GM21526 (cell line): ENCODE measurements around the gene GLP2R.
"Not testable (repeated sequence)": the region's sequence is repeated elsewhere in the genome, so short reads cannot be mapped to it uniquely, and the experiment has no call there.

Experiments used
- ATAC-seq: cut with Tn5 transposase; IDR thresholded peaks from one replicate; pipeline ENCODE4 v1.9.1; 2021; ENCODE audit warnings: moderate library complexity; ENCODE audit not compliant: unreplicated experiment, low FRiP score

GLP2R gene

DNA sequence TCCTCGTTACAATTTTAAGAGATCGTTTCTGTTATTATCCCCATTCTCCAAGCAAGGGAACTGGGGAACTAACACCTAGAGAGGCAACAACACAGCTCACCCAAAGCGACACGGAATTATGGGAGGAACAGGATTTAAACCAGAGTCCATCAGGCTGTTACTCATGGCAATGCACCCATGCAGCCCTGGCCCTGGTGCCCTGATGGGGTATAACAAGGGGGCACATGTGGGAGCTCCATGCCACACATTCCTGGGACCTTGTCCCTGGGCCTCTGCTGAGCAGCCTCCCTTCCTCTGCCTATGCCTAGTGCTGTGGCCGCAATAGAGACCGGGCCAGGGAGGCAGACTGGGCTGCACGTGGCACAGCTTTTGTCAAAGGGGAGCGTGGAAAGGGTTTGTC is 92.6 kb downstream of the GLP2R start:
- no peak for ATAC-seq

DNA sequence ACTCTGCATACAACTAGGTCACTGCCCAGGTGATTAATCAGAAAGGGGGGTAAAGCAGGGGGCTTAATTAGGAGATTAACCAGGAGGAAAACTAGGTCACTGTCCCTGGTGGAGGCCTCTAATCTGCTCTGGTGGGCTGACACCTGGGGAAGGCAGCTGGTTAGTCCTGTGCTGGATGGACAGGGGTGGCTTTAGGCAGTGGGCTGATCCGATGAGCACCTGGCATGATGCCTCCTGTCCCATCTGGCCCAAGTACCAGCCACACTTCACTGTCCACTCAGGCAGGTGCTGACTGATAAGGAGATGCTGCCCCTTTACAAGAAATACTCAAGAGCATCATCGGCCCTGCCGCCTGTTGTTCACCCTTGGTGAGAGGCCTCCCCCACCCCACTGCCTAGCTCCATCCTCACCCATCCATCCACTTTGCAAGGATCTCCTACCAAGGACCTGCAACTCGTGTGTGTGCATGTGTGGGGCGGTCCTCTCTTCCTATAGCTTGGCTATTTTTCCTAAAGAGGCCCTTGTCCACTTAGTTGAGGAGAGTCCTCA is 93.2 kb downstream of the GLP2R start:
- no peak for ATAC-seq

DNA sequence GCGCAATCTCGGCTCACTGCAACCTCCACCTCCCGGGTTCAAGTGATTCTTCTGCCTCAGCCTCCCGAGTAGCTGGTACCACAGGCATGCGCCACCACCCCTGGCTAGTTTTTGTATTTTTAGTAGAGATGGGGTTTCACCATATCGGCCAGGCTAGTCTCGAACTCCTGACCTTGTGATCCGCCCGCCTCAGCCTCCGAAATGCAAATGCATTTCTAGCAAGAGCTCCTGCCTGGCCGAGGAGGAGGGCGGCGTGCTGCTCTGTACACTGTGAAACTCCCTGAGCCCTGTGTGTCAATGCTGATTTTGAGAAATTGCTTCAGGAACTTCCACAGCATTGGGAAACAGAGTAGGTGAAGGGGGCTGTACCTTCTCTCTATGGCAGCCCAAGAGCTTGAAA is 95.5 kb downstream of the GLP2R start:
- not testable (repeated sequence) for ATAC-seq

DNA sequence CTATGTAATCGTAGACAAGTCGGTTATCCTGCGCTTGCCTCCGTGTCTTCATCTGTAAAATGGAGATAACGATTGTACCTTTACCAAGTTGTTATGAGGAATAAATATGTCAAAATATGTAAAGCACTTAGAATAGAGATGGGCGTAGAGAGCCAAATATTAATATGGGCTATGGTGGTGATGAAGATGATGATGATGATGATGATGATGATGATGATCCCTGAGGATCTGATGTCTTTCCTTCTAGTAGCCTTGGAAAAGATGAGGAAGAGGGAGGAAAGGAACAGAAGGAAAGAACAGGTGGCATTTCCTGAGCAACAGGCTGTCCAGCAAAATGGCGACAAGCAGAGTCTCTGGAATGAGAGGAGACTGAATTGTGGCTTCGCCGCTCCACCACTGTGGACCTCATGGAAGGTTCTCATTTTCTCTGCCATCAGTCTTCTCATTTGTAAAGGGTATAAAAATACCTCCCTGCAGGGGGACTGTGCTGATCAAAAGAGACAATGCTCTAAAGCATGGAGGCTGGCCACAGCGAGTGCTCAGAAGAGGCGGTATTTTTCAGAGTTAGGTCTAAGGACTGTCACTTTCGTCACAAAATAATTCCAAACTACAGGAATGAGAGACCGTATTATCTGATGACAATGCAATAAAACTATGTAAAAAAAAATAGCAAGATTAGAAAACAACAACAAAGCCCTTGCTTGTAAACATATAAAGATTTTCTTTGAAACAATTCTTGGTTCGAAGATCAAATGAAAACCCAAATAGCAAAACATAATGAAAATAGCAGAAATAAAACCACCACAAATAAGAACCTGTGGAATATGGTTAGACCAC is 96.5 kb downstream of the GLP2R start:
- no peak for ATAC-seq

DNA sequence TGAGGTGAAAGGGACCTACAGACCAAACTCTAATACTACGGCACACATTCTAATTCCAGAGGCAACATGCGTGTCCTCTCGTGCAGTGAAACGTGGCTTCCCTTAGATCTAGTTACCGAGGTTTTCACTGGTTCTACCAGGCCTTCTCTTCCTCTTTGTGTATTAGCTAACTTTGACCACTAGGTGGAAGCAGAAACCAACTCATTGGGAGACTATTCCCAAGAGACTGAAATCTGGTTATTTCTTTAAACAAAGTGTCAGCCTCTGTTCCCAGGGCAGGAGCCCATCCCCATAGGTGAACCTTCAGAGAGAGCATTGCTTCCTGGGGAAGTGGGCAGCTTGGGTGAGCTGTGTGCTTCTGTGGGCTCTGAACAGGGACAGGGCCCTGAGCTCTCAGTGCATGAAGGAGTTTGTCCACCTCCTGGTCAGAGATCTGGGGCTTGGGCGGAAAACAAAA is 99.0 kb downstream of the GLP2R start:
- peak; percentile 55 for ATAC-seq

DNA sequence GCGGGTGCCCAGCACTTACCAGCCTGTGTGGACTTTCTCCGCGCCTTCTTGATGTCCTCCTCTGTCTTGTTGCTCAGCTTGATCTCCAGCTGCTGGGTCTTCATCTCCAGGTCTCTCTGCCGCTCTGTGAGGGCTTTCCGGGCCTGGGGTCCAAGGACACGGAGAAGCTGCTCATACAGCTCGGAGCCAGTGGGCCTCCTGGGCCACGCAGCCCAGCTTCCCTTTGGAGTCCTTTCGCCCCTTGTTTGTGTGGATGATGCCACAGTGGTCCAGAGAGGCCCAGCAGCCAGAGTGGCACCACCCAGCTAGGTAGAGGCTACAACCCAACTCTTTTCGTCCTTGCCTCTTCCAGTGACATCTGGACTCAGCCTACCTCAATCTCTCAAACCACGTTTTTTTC is 99.7 kb downstream of the GLP2R start:
- ATAC-seq, result no peak

DNA sequence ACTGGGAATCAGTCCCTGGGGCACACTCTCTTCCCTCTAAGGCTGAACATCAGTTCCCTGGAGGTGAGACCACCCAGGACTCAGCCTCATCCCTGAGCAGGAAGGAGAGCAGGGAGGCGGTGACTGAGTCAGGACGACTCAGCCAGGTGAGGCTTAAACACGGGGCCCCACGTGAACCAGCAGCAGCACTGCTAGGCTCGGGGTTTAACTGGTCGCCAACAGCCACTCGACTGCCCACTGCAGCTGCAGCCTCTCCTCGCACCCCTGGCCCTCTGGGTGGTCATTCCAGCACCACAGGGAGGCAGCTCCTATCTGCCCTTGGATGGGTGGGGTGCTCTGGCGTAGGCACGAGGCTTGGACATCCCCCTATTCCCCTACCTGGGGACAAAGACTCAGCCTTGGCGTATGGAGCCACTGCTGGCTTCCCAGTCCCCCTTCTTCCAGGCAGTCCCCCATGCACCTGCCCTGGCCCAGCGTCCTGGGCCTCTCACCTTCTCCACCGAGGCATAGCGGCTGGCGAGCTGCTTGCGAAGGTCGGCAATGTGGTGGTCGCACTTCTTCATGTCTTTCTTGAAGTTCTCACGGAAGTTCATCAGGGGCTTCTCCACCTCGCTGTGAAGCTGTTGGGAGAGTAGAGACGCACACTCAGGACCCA is 100.6 kb downstream of the GLP2R start:
- no peak for ATAC-seq

DNA sequence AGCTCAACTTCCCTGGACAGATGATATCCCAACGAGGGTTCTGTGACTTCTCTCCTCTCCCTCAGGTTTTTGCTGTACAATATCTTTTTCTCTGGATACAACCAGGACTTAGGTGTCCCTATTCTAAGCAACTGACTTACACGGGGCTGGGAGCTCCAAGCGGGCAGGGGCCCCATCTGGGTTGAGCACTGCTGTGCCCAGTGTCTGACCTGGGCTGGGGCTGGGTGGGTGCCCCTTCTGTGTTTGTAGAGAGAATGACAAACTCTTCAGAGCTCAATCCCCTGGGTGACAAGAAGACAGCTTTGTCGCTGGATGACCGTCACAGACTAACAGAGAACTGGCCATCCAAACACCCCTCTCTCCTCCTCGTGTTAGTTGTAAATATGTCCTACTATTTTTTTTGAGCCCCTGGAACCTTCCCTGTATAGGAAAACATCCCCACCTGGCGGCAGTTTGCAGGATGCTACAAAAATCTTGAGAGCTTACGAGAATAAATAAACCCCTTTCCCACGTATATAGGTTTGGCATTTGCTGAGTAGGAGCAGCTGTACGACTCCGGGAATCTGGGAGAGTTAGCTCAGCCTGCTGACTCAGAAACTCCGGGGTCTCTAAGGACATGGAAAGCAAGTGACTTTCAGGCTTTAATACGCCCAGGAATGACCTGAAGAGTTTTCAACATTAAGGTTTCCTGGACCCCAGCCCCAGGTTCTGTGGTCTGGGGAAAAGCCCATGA is 103.0 kb downstream of the GLP2R start:
- ATAC-seq, result no peak

DNA sequence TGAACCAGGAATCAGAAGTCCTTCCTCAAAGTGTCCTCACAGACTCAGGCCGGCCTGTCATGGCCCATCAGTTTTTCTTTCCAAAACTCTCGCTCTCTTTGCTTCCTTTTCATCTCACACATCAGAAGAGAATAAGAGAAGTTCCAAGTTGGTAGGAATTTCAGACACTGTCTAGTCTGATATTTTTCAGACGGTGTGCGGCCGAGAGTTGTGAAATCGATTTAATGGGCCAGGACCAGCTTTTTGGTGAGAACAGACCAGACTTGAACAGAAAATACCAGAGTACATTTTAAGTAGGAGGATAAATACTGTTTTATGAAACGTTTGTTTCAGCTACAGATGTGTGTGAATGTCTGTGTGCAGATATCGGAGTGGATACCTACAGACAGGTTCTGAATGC is 104.1 kb downstream of the GLP2R start:
- ATAC-seq, result no peak

DNA sequence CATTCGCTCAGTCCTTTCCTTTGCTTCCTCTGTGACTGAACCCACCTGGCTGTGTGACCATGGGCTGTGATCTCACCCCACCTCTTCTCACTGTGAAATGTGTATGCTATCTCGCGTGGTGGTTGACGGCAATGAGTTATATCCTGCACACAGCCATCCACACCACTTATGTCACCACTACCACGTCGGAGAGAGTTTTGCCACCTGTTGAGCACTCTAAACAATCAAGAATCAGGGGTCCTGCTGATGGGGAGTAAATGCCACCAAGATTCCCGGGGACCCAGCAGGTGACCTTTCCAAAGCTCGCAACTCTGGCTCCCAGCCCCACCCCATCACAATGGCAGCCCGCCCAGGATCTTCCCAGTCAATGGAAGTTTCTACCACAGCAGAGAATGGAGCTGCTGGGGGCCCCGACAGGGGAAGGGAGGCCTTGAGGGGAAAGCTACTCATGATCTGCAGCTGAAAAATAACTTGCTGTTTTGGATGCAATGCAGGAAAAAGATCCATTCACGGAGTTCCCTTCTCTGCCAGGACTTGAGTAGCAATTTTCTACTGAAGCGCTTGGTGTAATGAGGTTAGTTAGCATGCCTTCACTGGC is 105.5 kb downstream of the GLP2R start:
- no peak for ATAC-seq

DNA sequence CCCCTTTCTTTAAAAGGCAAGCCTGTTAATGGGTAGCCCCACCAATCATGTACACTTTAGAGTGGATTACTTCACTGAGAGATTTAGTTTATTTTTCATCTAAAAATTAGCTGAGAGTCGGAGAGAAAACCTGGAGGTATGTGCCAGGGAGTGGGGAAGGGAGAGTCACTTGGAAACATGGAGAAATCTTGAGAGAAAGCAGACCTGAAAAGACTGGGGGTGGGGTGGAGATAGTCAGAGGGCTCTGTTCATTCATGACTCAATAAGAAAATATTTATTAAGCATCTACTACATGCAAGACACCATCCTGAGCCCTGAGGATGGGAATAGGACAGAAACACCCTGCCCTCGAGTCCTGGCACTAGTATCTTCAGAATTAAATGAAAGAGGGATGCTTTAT is 106.8 kb downstream of the GLP2R start:
- no peak for ATAC-seq

DNA sequence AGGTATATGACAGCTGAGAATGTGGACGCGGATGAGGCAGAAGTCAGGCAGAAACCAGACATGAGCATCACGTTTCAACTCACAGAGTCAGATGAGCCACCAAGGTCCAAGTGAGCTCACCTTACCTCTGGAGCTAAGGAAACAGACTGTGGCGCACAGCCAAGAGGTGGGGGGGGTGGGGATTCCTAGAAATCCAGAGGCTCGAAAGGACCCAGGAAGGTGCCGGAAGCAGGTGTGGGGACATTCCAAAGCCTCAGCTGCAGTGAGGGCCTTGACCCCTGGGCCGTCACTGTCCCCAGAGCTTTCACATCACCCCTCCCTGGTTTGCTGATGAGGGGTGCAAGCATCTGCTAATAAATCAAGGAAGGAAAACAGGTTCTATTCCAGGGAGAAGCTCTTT is 108.6 kb downstream of the GLP2R start:
- no peak for ATAC-seq

DNA sequence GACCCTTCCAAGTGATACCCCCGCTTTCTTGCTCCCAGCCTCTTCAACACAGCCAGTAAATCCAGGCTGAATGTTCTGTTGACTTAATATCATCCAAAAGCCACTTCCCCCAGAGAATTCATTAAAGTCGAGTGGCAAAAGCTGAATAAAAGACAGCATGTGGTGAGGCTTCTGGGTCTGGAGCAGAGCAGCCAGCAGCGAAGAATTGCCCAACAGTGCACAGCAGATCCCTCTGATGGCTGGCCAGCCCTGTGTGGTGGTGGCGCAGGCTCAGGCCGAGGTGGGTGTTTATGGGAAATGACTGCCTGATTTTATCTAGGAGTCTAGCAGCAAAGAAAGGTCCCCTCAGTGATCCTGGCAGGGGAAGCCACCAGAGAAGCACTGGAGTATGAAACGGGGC is 109.7 kb downstream of the GLP2R start:
- no peak for ATAC-seq

DNA sequence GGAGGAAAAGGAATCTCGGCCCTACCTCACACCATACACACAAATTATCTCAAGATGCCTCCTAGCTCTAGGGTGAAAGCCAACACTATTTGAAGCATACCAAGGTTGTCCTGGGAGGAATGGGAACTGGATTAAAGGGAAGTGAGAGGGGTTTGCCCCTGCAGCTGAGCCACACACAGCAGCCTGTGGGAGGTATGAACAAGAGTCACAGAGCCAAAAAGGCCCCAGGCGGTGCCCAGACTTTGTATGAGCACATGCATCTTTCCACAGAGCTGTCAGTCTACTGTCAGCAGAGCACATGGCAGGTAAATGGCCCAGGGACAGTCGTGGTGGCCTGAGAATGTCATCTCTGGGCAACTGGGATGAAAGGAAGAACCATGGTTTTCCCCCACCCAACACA is 110.4 kb downstream of the GLP2R start:
- ATAC-seq, result no peak

DNA sequence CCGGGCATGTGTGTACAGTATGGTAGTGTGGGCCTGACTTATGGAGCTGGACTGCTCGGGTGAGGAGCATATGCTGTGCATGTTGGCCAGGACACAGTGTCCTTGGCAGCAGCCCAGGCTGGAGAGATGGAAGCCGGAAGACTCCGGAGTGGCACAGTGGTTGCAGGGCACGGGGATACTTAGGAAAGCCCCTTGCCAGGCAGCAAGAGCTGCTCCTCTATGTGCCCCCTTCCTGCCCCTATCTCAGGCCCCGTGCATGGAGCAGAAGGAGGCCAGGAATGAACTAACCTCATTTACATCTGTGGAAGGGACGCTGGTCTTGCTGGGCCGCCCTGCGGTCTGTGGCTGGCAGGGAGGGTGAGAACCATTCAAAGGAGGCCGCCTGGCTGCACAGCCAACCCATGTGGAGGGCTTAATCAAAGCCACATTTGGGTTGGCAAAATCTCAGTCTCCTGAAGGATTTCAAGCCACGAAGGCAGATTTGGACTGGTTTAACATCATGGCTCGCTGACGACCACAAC is 111.6 kb downstream of the GLP2R start:
- ATAC-seq, result no peak

DNA sequence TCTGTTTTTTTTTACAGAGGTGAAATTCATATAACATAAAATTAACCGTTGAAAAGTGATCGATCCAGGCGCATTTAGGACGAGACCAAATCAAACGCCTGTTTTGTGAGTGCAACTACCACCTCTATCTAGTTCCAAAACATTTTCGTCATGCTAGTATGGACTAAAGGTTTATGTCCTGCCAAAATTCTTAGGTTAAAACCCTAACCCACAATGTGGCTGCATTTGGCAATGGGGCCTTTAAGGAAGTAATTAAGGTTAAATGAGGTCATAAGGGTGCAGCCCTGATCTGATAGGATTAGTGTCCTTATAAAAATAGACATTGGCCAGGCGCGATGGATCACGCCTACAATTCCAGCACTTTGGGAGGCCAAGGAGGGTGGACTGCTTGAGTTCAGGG is 112.2 kb downstream of the GLP2R start:
- ATAC-seq, result no peak

DNA sequence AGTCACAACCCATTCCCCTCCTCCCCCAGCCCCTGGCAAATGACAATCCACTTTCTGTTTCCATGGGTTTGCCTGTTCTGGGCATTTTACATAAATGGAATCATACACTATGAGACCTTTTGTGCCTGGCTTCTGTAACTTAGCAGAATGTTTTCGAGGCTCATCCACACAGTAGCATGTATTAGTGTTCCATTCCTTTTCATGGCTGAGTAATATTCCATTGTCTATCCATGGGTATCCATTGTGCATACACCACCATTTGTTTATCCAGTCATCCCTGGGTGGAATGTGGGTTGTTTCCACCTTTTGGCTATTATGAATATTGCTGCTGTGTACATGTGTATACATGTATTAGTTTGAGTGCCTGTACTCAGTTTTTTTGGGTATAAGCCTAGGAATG is 113.0 kb downstream of the GLP2R start:
- ATAC-seq, result no peak

DNA sequence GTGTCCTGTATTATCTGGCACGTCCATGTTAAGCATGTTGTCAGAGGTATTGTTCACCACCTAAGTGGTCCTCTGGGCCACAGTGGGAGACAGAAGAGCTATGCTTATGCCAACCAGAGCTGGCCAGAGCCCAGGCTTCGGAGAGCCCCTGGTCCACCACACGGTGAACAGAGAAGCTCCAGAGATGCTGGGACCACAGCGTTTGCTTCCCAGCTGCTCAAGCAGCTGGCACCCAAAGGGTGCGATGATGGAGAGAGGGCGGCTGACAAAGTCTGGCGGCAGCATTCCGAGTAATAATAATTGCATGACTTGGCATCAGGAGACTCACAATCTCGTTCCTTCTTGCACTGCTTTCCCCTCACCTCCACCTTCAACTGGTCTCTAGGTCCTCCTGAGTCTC is 115.1 kb downstream of the GLP2R start:
- no peak for ATAC-seq

DNA sequence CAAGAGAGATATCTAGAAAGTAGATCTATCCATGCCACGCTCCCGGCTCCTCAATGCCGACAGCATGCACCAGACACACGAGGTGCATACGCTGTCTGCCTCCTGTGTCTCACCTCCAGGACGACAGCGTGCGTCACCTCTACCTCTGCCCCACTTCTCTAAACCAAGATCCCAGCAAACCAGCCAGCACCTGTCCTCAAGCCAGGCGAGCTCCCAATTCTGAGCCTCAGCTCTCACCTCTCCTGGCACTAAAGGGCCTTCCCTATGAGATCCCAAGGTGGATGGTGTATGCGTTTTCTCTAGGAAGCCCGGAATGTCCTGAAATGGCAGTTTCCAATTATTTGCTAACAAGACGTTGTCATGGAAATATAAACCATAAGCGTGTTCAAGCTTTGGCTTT is 115.6 kb downstream of the GLP2R start:
- no peak for ATAC-seq
